NCI-H1694 (cell line): ENCODE results near the gene DNAJB12.

Experiments
- DNase-seq: peaks from one replicate; lab custom pipeline; 2025; lab: John Stamatoyannopoulos, UW

The DNAJB12 gene

GRCh38 chr10:72291019-72291532, 63.6 kb downstream of the DNAJB12 start:
- DNase-seq: no peak

- DNase-seq: no peak
Observed at GRCh38 chr10:72285972-72286521, 68.7 kb downstream of the DNAJB12 start.

DNA sequence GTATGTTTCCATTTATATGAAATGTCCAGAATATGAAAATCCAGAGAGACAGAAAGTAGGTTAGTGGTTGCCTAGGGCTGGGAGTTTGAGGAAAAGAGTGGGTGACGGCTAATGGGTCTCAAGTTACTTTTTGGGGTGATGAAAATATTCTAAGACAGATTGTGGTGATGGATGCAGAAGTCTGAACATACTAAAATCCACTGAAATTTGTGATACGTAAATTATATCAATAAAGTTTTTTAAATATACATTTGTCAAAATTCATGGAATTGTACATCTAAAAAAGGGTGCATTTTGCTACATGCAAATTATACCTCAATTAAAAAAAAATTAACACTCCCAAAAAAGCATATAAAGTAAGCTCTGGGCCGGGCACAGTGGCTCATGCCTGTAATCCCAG, 71.6 kb downstream of the DNAJB12 start:
- DNase-seq: no peak
